HepG2 (cell line): ENCODE results near the gene IFI27. TPM values are rescaled to one million over a fixed set of nuclear protein-coding genes. Genes with fewer than 3 reads are reported as not detected.

Experiments
- ATAC-seq: fragments of 200-7000 bp; cut with Tn5 transposase; 3 replicates; pipeline ENCODE4 v1.9.1; 2020; ENCODE audit warnings: mild to moderate bottlenecking, moderate library complexity
- BruUV-seq: library from RNA; stranded (reverse); fragments of 400-500 nt; replicated peaks from 2 replicates; lab custom pipeline; 2021; lab: Mats Ljungman, UMichigan
- CTCF ChIA-PET: fragments of 300-600 bp; formaldehyde crosslinking; extraction: SDS; loops from one replicate; lab custom pipeline; 2021; ENCODE audit warnings: low total read pairs, inconsistent platforms, low intra/inter-chr PET ratio; lab: Yijun Ruan, JAX
- POLR2A ChIA-PET: fragments of 350-600 bp; sonication (Branson Sonifier 250); formaldehyde crosslinking; loops from one replicate; lab custom pipeline; 2020; ENCODE audit warnings: antibody characterized with exemption, inconsistent platforms; lab: Yijun Ruan, JAX
- DNase-seq: peaks from one replicate; pipeline ENCODE4 v3.0.0-alpha.2; 2015; ENCODE audit warnings: low spot score
- FAIRE-seq: peaks from 3 replicates; lab custom pipeline; 2011; peaks lifted over from hg19 to GRCh38; lab: Jason Lieb, UNC
- H2AFZ ChIP-seq: one replicate; pipeline ENCODE4 v1.6.1; 2011; ENCODE audit warnings: low read length, inconsistent platforms
- H3K27ac ChIP-seq: fragments of 300-600 bp; 3 replicates; pipeline ENCODE4 v1.8.0; 2011; ENCODE audit warnings: mixed run types, mild to moderate bottlenecking, mixed read lengths, low read length, inconsistent platforms; ENCODE audit not compliant: insufficient read depth; ENCODE audit errors: extremely low read length
- H3K27me3 ChIP-seq, 2 experiments: fragments of 200-600 bp in 1 of 2; 2 replicates in 1 of 2; 3 replicates in 1 of 2; pipeline versions ENCODE4 v1.6.0 to v1.8.0; 2011; ENCODE audit warnings: low read length in 2 of 2, mild to moderate bottlenecking in 2 of 2, moderate library complexity in 2 of 2, inconsistent platforms in 1 of 2; ENCODE audit not compliant: insufficient read depth in 2 of 2, control insufficient read depth in 1 of 2
- H3K36me3 ChIP-seq, 2 experiments: fragments of 200-600 bp in 1 of 2; replicated peaks in 1 of 2; 2 replicates in 1 of 2; 3 replicates in 1 of 2; pipeline versions ENCODE4 v1.5.1 to v1.8.0; 2011; ENCODE audit warnings: low read length in 2 of 2, inconsistent platforms in 1 of 2; ENCODE audit not compliant: insufficient read depth in 2 of 2, control insufficient read depth in 1 of 2
- H3K4me1 ChIP-seq: 2 replicates; pipeline ENCODE4 v1.5.1; 2012; ENCODE audit warnings: low read length, inconsistent platforms; ENCODE audit not compliant: insufficient read depth
- H3K4me2 ChIP-seq: 2 replicates; pipeline ENCODE4 v1.6.0; 2011; ENCODE audit warnings: low read depth, low read length, inconsistent platforms
- H3K4me3 ChIP-seq, 3 experiments: fragments of 200-600 bp in 1 of 3; sonication (generic), shearing (Covaris generic) in 1 of 3; replicated peaks in 1 of 3; 2 replicates each; pipeline ENCODE4 v1.5.1; 2011 to 2016; ENCODE audit warnings: low read length in 3 of 3, inconsistent platforms in 2 of 3, low read depth in 2 of 3, mild to moderate bottlenecking in 2 of 3, control low read depth in 1 of 3, mixed read lengths in 1 of 3; ENCODE audit not compliant: insufficient read depth in 1 of 3
- H3K79me2 ChIP-seq: one replicate; pipeline ENCODE4 v1.6.1; 2011; ENCODE audit warnings: low read length, inconsistent platforms; ENCODE audit not compliant: insufficient read depth
- H3K9ac ChIP-seq: 2 replicates; pipeline ENCODE4 v1.6.0; 2011; ENCODE audit warnings: mild to moderate bottlenecking, low read depth, low read length, inconsistent platforms; ENCODE audit not compliant: insufficient read depth
- H3K9me3 ChIP-seq: 2 replicates; pipeline ENCODE4 v1.5.1; 2012; ENCODE audit warnings: mild to moderate bottlenecking, low read length
- H4K20me1 ChIP-seq: 2 replicates; pipeline ENCODE4 v1.6.0; 2011; ENCODE audit warnings: inconsistent platforms, mild to moderate bottlenecking, low read length, moderate library complexity; ENCODE audit not compliant: insufficient read depth
- ARNT ChIP-seq: fragments of 450-650 bp; IDR thresholded peaks from 2 replicates; pipeline ENCODE4 v1.6.1; 2017
- BRD4 ChIP-seq: sonication (generic); formaldehyde crosslinking; IDR thresholded peaks from 2 replicates; pipeline ENCODE4 v1.4.0; 2020; ENCODE audit warnings: missing genetic modification reagents
- EED ChIP-seq: sonication (generic); formaldehyde crosslinking; IDR thresholded peaks from 2 replicates; pipeline ENCODE4 v1.5.0; 2020; ENCODE audit warnings: mild to moderate bottlenecking, missing genetic modification reagents
- EP300 ChIP-seq, 3 experiments: sonication (generic) in 1 of 3; formaldehyde crosslinking in 1 of 3; IDR thresholded peaks; 2 replicates each; pipeline versions ENCODE4 v1.5.1 to v1.6.1; 2011 to 2020; ENCODE audit warnings: low read depth in 2 of 3, low read length in 2 of 3, borderline replicate concordance in 1 of 3, improper control_type of control experiment in 1 of 3, mild to moderate bottlenecking in 1 of 3, missing genetic modification reagents in 1 of 3, moderate library complexity in 1 of 3
- IRF2 ChIP-seq: IDR thresholded peaks from 2 replicates; pipeline ENCODE4 v1.6.1; 2018; ENCODE audit warnings: missing genetic modification reagents, missing compliant biosample characterization
- MYNN ChIP-seq: sonication (generic); formaldehyde crosslinking; IDR thresholded peaks from 2 replicates; pipeline ENCODE4 v1.4.0; 2020; ENCODE audit warnings: mild to moderate bottlenecking, low read depth, missing genetic modification reagents
- NFKB2 ChIP-seq: sonication (generic); formaldehyde crosslinking; IDR thresholded peaks from 2 replicates; pipeline ENCODE4 v1.4.0; 2020; ENCODE audit warnings: missing genetic modification reagents, borderline replicate concordance
- NR1H2 ChIP-seq: sonication (generic); formaldehyde crosslinking; IDR thresholded peaks from 2 replicates; pipeline ENCODE4 v1.8.1; 2022; ENCODE audit warnings: low read depth, missing genetic modification reagents, borderline replicate concordance
- SUZ12 ChIP-seq: fragments of 150-350 bp; IDR thresholded peaks from 2 replicates; pipeline ENCODE4 v1.6.1; 2014; ENCODE audit warnings: low read depth, low read length
- TEAD3 ChIP-seq: optimal IDR thresholded peaks from 2 replicates; pipeline ENCODE3; 2016; ENCODE audit warnings: borderline replicate concordance
- ZFP82 ChIP-seq: sonication (generic); formaldehyde crosslinking; IDR thresholded peaks from 2 replicates; pipeline ENCODE4 v1.5.1; 2020; ENCODE audit warnings: mild to moderate bottlenecking, missing genetic modification reagents, borderline replicate concordance
- ZNF33B ChIP-seq: sonication (generic); formaldehyde crosslinking; IDR thresholded peaks from 2 replicates; pipeline ENCODE4 v1.5.1; 2020; ENCODE audit warnings: mild to moderate bottlenecking, missing genetic modification reagents
- WGBS: methylation state at CpG from one replicate; pipeline ENCODE4 v1.1.6; 2017; ENCODE audit warnings: low lambda C conversion rate; 5-methylcytosine and 5-hydroxymethylcytosine counted together
- in situ Hi-C: cut with HindIII; loops from 2 replicates; pipeline ENCODE4 v1.10.0; 2017; ENCODE audit warnings: low pct_unique_long_range_greater_than_20kb; ENCODE audit not compliant: extremely low pct_ligation_motif_present
- intact Hi-C: fragments of 100-400 bp; cut with micrococcal nuclease; formaldehyde crosslinking; loops from one replicate; pipeline ENCODE4 v1.10.0; 2022; ENCODE audit not compliant: unreplicated experiment
- polyA plus RNA-seq, 8 experiments: library from polyadenylated mRNA; depleted of rRNA in 3 of 8; stranded (reverse) in 7 of 8; unstranded in 1 of 8; fragments of >200 nt; fragmentation: Illumina TruSeq in 4 of 8; extraction: Trizol in 4 of 8; gene quantifications; 2 replicates each; pipeline versions ENCODE4 v1.2.1 to v1.2.3, GENCODE V29; 2011 to 2016; ENCODE audit warnings: low read depth in 4 of 8, missing spikeins in 1 of 8, mixed read lengths in 1 of 8; ENCODE audit not compliant: insufficient read depth in 1 of 8
- total RNA-seq, 5 experiments: library from RNA; depleted of rRNA; stranded (reverse); fragments of >200 nt; fragmentation: Illumina TruSeq; extraction: Trizol; gene quantifications; 2 replicates each; pipeline ENCODE4 v1.2.3, GENCODE V29; 2016; ENCODE audit warnings: low read depth in 1 of 5
- TF ChIP-seq, protein P1 (sequence below): sonication (generic); formaldehyde crosslinking; IDR thresholded peaks from 2 replicates; pipeline ENCODE4 v1.8.0; 2023; ENCODE audit warnings: mild to moderate bottlenecking, missing genetic modification reagents
- TF ChIP-seq, protein P2 (sequence below): sonication (generic); formaldehyde crosslinking; IDR thresholded peaks from 2 replicates; pipeline ENCODE4 v1.4.0; 2020; ENCODE audit warnings: missing genetic modification reagents, borderline replicate concordance

The IFI27 gene
- total and polyA plus RNA-seq, 2 of the 13 experiments (the other 11 are each of a cell fraction or from before 2014, with no cell fraction given), result 1.2 to 1.7 TPM

DNA sequence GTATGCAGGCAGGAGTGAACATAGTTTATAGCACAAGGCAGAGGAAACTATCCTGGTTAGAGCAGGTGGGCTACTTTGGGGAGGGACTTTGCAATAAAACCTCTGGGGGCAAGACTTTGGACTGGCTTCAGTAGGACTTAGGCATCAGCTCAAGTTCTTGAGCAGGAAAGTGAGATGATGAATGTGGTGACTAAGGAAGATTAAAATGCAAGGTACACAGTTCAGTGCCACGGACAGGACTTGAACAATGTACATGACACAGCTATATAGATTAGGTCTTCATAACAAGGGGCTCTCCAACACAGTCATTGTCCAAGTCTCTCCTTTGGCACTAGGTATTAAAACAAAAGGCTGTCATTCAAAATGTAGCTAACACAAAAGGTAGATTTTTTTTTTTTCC, 42.1 kb downstream of the IFI27 start:
- FAIRE-seq (no peak), ATAC-seq (no peak), DNase-seq (no peak)
- Histone ChIP-seq H3K79me2 (no peaks in the 10 kb centered on the region), H3K4me1 (peaks cover 11% of the 10 kb centered on the region; the same call in 1 of the 2 replicates), H3K36me3 (no peaks in the 10 kb centered on the region), H3K4me3 (no peak overlapping the region), H3K4me2 (no peak overlapping the region), H3K27me3 (peaks cover 0 to 11% of the 10 kb centered on the region in 2 experiments; a peak in 2 of 5 replicates), H4K20me1 (no peaks in the 10 kb centered on the region), H3K9ac (no peak overlapping the region), H3K27ac (no peak overlapping the region), H3K9me3 (no peaks in the 10 kb centered on the region), H2AFZ (no peak overlapping the region)
- in situ Hi-C loops (no loop called here), intact Hi-C loops (no loop called here)
- WGBS, result 0% methylated on average over 1 of the region's 1 CpG
- no TSS peak for BruUV-seq
- POLR2A ChIA-PET, result no interaction called here
- TF ChIP-seq MYNN, result no peak
- TF ChIP-seq, protein P1, sequence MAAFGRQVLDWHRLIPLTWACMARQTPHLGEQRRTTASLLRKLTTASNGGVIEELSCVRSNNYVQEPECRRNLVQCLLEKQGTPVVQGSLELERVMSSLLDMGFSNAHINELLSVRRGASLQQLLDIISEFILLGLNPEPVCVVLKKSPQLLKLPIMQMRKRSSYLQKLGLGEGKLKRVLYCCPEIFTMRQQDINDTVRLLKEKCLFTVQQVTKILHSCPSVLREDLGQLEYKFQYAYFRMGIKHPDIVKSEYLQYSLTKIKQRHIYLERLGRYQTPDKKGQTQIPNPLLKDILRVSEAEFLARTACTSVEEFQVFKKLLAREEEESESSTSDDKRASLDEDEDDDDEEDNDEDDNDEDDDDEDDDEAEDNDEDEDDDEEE (CRISPR knock-in tag), result no peak
- TF ChIP-seq EED, result no peak
- no peak for TF ChIP-seq ZFP82 (CRISPR knock-in tag)
- no peak for TF ChIP-seq IRF2 (CRISPR knock-in tag)
- no peak for TF ChIP-seq ARNT
- TF ChIP-seq, protein P2, sequence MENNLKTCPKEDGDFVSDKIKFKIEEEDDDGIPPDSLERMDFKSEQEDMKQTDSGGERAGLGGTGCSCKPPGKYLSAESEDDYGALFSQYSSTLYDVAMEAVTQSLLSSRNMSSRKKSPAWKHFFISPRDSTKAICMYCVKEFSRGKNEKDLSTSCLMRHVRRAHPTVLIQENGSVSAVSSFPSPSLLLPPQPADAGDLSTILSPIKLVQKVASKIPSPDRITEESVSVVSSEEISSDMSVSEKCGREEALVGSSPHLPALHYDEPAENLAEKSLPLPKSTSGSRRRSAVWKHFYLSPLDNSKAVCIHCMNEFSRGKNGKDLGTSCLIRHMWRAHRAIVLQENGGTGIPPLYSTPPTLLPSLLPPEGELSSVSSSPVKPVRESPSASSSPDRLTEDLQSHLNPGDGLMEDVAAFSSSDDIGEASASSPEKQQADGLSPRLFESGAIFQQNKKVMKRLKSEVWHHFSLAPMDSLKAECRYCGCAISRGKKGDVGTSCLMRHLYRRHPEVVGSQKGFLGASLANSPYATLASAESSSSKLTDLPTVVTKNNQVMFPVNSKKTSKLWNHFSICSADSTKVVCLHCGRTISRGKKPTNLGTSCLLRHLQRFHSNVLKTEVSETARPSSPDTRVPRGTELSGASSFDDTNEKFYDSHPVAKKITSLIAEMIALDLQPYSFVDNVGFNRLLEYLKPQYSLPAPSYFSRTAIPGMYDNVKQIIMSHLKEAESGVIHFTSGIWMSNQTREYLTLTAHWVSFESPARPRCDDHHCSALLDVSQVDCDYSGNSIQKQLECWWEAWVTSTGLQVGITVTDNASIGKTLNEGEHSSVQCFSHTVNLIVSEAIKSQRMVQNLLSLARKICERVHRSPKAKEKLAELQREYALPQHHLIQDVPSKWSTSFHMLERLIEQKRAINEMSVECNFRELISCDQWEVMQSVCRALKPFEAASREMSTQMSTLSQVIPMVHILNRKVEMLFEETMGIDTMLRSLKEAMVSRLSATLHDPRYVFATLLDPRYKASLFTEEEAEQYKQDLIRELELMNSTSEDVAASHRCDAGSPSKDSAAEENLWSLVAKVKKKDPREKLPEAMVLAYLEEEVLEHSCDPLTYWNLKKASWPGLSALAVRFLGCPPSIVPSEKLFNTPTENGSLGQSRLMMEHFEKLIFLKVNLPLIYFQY (CRISPR knock-in tag), result no peak
- no peak for TF ChIP-seq ZNF33B (CRISPR knock-in tag)
- no peak for TF ChIP-seq SUZ12
- TF ChIP-seq NFKB2 (CRISPR knock-in tag), result no peak
- TF ChIP-seq EP300 (IDR thresholded peaks at IDR 0.05; ENCODE audit: low read depth in 2 of 2, low read length in 2 of 2), result no peak
- no peak for TF ChIP-seq EP300 (CRISPR knock-in tag; IDR thresholded peaks at IDR 0.05; ENCODE audit: borderline replicate concordance)
- no peak for TF ChIP-seq NR1H2 (CRISPR knock-in tag)
- TF ChIP-seq BRD4, result no peak
- TF ChIP-seq TEAD3, result no peak
- CTCF ChIA-PET, result no interaction called here
